Upper lobe of left lung (tissue), 6 donors: ENCODE measurements around the gene SAE1. TPM values are rescaled to one million over a fixed set of nuclear protein-coding genes. Genes with fewer than 3 reads are reported as not detected.
A peak's percentile ranks its signal among the peaks of the same experiment; 100 is the strongest.
"Not testable (repeated sequence)": the region's sequence is repeated elsewhere in the genome, so short reads cannot be mapped to it uniquely, and the experiment has no call there.

Experiments used
- ATAC-seq, 2 donors: fragments of 200-7000 bp; cut with Tn5 transposase; one replicate each; pipeline ENCODE4 v1.9.1; 2022; ENCODE audit warnings: mild to moderate bottlenecking in 2 of 2, moderate library complexity in 2 of 2; ENCODE audit not compliant: low FRiP score in 2 of 2
- DNase-seq, 2 donors: peaks; one replicate each; pipeline ENCODE4 v3.0.0-alpha.2; 2019 to 2020
- H3K27ac ChIP-seq, 4 donors: fragments of 200-600 bp; sonication (generic); one replicate each; pipeline ENCODE4 v1.5.1; 2016 to 2019
- H3K27me3 ChIP-seq, 4 donors: fragments of 200-600 bp; sonication (generic); one replicate each; pipeline ENCODE4 v1.5.1; 2017 to 2019
- H3K36me3 ChIP-seq, 4 donors: fragments of 200-600 bp; sonication (generic); one replicate each; pipeline ENCODE4 v1.5.1; 2016 to 2019
- H3K4me1 ChIP-seq, 4 donors: fragments of 200-600 bp; sonication (generic); one replicate each; pipeline ENCODE4 v1.5.1; 2018 to 2019
- H3K4me3 ChIP-seq, 4 donors: fragments of 200-600 bp; sonication (generic); one replicate each; pipeline ENCODE4 v1.5.1; 2017 to 2019; ENCODE audit warnings: mild to moderate bottlenecking in 2 of 4, moderate library complexity in 1 of 4
- H3K9me3 ChIP-seq, 4 donors: fragments of 200-600 bp; sonication (generic); one replicate each; pipeline ENCODE4 v1.5.1; 2018 to 2019
- EP300 ChIP-seq, 4 donors: sonication (generic); formaldehyde crosslinking; IDR thresholded peaks; one replicate each; pipeline ENCODE4 v1.5.1; 2017; ENCODE audit warnings: antibody characterized with exemption in 4 of 4, control low read depth in 2 of 4
- POLR2A ChIP-seq, 4 donors: fragments of 450-650 bp; IDR thresholded peaks; one replicate each; pipeline ENCODE4 v1.5.1; 2016 to 2017; ENCODE audit warnings: antibody characterized with exemption in 4 of 4, mild to moderate bottlenecking in 2 of 4
- POLR2AphosphoS5 ChIP-seq, 2 donors: sonication (generic); formaldehyde crosslinking; IDR thresholded peaks; one replicate each; pipeline ENCODE4 v1.5.1; 2017; ENCODE audit warnings: antibody characterized with exemption in 2 of 2
- WGBS, 2 donors: methylation state at CpG; one replicate each; pipeline ENCODE4 v1.1.5; 2017 to 2018; 5-methylcytosine and 5-hydroxymethylcytosine counted together
- total RNA-seq, 6 donors: library from RNA; depleted of rRNA in 4 of 6; stranded (reverse); fragments of >200 nt in 4 of 6; gene quantifications; one replicate each; pipeline versions ENCODE4 v1.1.0 to v1.2.1, GENCODE V29; 2016 to 2021
- TF ChIP-seq, protein P1 (sequence below), 6 experiments: fragments of 450-650 bp in 4 of 6; fragments of 200-600 bp in 2 of 6; sonication (generic) in 2 of 6; IDR thresholded peaks; one replicate each; pipeline ENCODE4 v1.5.1; 2016 to 2019; ENCODE audit warnings: antibody characterized with exemption in 6 of 6
- donor health status: DM: no; HTN: no; CAD: no; lungs with moderate emphysema.
- donor health status: DM: no; HTN: yes; CAD: no; lungs with severe emphysema.

SAE1 gene
- total RNA-seq, 6 donors from 2014 or later: 31.1 to 61.2 (median 55.3) TPM

DNA sequence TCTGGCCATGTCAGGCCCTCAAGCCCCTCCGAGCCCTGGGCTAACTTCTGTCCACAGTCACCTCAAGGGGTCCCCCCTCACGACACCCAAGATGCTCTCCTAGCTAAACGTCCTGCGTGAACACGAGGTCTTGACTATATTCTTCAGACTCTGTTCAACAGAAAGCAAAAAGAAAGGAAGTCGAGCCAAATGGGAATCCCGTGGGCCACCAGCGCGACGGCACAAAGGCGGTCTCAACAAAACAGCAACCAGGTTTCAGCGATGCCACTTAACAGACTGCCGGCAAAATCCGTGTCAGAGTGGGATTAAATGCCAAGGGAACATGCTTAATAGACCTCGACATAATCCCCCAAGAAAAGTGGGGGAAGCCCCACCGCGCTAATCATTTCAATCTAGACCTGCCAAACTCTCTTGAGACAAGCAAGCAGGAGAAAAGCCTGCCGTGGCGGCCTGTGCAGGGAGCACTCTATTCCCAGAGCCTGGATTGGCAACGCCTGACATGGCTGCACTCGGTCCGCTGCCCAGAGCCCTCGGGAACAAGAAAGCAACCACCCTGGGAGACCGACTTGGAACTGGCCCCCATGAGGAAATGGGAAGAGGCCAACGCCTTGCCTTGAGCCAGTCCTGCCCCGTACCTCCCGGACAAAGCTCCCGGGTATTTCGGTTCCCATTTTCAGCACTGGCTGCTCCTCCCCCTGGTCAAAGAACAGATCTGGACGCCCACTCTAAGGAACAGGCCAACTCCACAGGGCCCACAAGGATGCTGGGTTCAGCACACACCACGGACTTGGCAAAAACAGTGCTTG, 33.0 kb upstream of the SAE1 start:
- 76 to 80% methylated on average over 23 to 31 of the region's 31 CpGs for WGBS, 2 donors
- TF ChIP-seq POLR2AphosphoS5 (IDR thresholded peaks at IDR 0.05): peak in 1 of 2 donors; percentile 4
- TF ChIP-seq, protein P1, sequence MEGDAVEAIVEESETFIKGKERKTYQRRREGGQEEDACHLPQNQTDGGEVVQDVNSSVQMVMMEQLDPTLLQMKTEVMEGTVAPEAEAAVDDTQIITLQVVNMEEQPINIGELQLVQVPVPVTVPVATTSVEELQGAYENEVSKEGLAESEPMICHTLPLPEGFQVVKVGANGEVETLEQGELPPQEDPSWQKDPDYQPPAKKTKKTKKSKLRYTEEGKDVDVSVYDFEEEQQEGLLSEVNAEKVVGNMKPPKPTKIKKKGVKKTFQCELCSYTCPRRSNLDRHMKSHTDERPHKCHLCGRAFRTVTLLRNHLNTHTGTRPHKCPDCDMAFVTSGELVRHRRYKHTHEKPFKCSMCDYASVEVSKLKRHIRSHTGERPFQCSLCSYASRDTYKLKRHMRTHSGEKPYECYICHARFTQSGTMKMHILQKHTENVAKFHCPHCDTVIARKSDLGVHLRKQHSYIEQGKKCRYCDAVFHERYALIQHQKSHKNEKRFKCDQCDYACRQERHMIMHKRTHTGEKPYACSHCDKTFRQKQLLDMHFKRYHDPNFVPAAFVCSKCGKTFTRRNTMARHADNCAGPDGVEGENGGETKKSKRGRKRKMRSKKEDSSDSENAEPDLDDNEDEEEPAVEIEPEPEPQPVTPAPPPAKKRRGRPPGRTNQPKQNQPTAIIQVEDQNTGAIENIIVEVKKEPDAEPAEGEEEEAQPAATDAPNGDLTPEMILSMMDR (IDR thresholded peaks at IDR 0.05): no peak
- ATAC-seq (peak in 1 of 2 donors; percentile 43), DNase-seq (peak in 1 of 2 donors; percentile 36)
- Histone ChIP-seq H3K27ac (peak overlapping the region; percentile 80 to 91 (median 84)), H3K36me3 (peaks cover 0 to 16% (median 12%) of the 10 kb centered on the region in 4 donors), H3K4me1 (peaks cover 38 to 67% (median 55%) of the 10 kb centered on the region in 4 donors), H3K27me3 (no peaks in the 10 kb centered on the region), H3K9me3 (no peaks in the 10 kb centered on the region), H3K4me3 (no peak overlapping the region)

- Histone ChIP-seq H3K36me3 (peaks cover 0 to 8% (median 7%) of the 10 kb centered on the region in 4 donors), H3K4me1 (peaks cover 44 to 63% (median 52%) of the 10 kb centered on the region in 4 donors), H3K9me3 (no peaks in the 10 kb centered on the region), H3K27me3 (no peaks in the 10 kb centered on the region), H3K4me3 (no peak overlapping the region), H3K27ac (peak overlapping the region in 3 of 4 donors; percentile 80 to 91 (median 84))
- TF ChIP-seq, protein P1 (IDR thresholded peaks at IDR 0.05): no peak
- TF ChIP-seq POLR2AphosphoS5 (IDR thresholded peaks at IDR 0.05): no peak
- TF ChIP-seq POLR2A (IDR thresholded peaks at IDR 0.05): no peak
- TF ChIP-seq EP300 (IDR thresholded peaks at IDR 0.05): no peak
- 75 to 87% methylated on average over 6 of the region's 6 CpGs for WGBS, 2 donors
- ATAC-seq (no peak), DNase-seq (no peak)
Measured at GRCh38 chr19:47098608-47099007, 32.0 kb upstream of the SAE1 start.

DNA sequence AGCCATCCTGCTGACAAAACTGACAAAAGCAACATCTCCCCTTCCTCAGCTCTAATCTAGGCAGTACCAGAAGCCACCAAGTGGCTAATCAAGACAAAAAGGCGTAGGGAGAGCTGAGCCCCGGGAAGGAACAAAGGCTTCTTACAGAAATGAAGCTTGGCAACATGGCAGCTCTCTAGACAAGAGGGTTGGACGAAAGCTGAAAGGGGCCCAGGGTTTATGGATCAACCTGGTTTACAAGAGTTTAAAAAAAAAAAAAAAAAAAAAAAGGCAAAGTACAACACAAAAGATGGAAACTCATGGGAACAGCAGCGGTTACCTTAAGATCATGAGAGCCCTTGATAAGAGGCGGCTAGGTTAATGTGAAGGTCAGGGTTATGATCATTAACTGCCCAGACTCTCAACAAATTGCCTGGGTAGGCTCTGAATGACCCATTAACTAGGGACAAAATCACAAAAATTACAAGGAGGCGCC, 31.0 kb upstream of the SAE1 start:
- DNase-seq (no peak), ATAC-seq (no peak)
- Histone ChIP-seq H3K27me3 (no peaks in the 10 kb centered on the region), H3K36me3 (no peaks in the 10 kb centered on the region), H3K9me3 (no peaks in the 10 kb centered on the region), H3K4me1 (peaks cover 36 to 53% (median 43%) of the 10 kb centered on the region in 4 donors), H3K27ac (peak overlapping the region in 3 of 4 donors; percentile 22 to 84 (median 80)), H3K4me3 (no peak overlapping the region)
- TF ChIP-seq POLR2AphosphoS5 (IDR thresholded peaks at IDR 0.05): no peak
- TF ChIP-seq, protein P1 (IDR thresholded peaks at IDR 0.05): no peak
- no peak for TF ChIP-seq EP300 (IDR thresholded peaks at IDR 0.05)
- TF ChIP-seq POLR2A (IDR thresholded peaks at IDR 0.05): no peak
- WGBS, 2 donors: 72 to 74% methylated on average over 6 of the region's 6 CpGs

GRCh38 chr19:47100290-47100689, 30.3 kb upstream of the SAE1 start:
- ATAC-seq (no peak), DNase-seq (no peak)
- Histone ChIP-seq H3K4me3 (no peak overlapping the region), H3K27me3 (no peaks in the 10 kb centered on the region), H3K9me3 (no peaks in the 10 kb centered on the region), H3K4me1 (peaks cover 29 to 46% (median 36%) of the 10 kb centered on the region in 4 donors), H3K27ac (no peak overlapping the region), H3K36me3 (no peaks in the 10 kb centered on the region)
- 94% methylated on average over 5 of the region's 5 CpGs for WGBS, 2 donors
- TF ChIP-seq, protein P1 (IDR thresholded peaks at IDR 0.05): no peak
- TF ChIP-seq POLR2A (IDR thresholded peaks at IDR 0.05) (no peak), EP300 (IDR thresholded peaks at IDR 0.05) (no peak), POLR2AphosphoS5 (IDR thresholded peaks at IDR 0.05) (no peak)

DNA sequence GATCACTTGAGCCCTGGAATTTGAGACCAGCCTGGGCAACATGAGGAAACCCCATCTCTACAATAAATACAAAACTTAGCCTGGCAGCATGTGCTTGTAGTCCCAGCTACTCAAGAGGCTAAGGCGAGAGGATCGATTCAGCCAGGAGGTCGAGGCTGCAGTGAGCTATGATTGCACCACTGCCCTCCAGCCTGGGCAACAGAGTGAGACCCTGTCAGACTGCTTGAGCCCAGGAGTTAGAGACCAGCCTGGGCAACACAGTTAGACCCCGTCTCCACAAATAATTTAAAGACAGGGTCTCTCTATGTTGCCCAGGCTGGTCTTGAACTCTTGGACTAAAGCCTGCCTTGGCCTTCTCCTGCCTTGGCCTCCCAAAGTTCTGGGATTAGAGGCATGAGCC, 29.5 kb upstream of the SAE1 start:
- H3K27me3 ChIP-seq, H3K36me3 ChIP-seq, H3K27ac ChIP-seq, DNase-seq, H3K9me3 ChIP-seq, ATAC-seq, H3K4me3 ChIP-seq: not testable (repeated sequence)
- peaks cover 22 to 39% (median 28%) of the 10 kb centered on the region in 4 donors for H3K4me1 ChIP-seq
- WGBS, 2 donors: 84 to 92% methylated on average over 2 to 4 of the region's 4 CpGs
